Stimulated activated CD4-positive, alpha-beta T cell treated with anti-CD3 and anti-CD28 coated beads, Interleukin-12 subunit alpha, Interleukin-12 subunit beta, amount 100 ng/mL, for 4 hours (primary cell): ENCODE data around the gene THSD4.
"Not testable (repeated sequence)": the region's sequence is repeated elsewhere in the genome, so short reads cannot be mapped to it uniquely, and the experiment has no call there.

Experiments used
- DNase-seq: peaks from one replicate; pipeline ENCODE4 v3.0.0-alpha.2; 2020

THSD4 gene

GRCh38 chr15:71396536-71397125, 281.4 kb downstream of the THSD4 start:
- DNase-seq, result no peak

GRCh38 chr15:71397377-71397776, 282.1 kb downstream of the THSD4 start:
- no peak for DNase-seq

- no peak for DNase-seq
Observed at GRCh38 chr15:71400294-71400693, 285.0 kb downstream of the THSD4 start.

GRCh38 chr15:71401728-71402127, 286.5 kb downstream of the THSD4 start:
- not testable (repeated sequence) for DNase-seq

- no peak for DNase-seq
Observed at GRCh38 chr15:71409541-71409940, 294.3 kb downstream of the THSD4 start.

- no peak for DNase-seq
Observed at GRCh38 chr15:71410347-71410746, 295.1 kb downstream of the THSD4 start.

GRCh38 chr15:71411538-71412482, 296.5 kb downstream of the THSD4 start:
- DNase-seq, result no peak

GRCh38 chr15:71413419-71413818, 298.1 kb downstream of the THSD4 start:
- no peak for DNase-seq

- no peak for DNase-seq
Observed at GRCh38 chr15:71414853-71415252, 299.6 kb downstream of the THSD4 start.

GRCh38 chr15:71422530-71423259, 307.4 kb downstream of the THSD4 start:
- no peak for DNase-seq

GRCh38 chr15:71424765-71425164, 309.5 kb downstream of the THSD4 start:
- no peak for DNase-seq

- no peak for DNase-seq
Observed at GRCh38 chr15:71425388-71425787, 310.1 kb downstream of the THSD4 start.

GRCh38 chr15:71426792-71427191, 311.5 kb downstream of the THSD4 start:
- DNase-seq, result no peak

GRCh38 chr15:71430782-71431181, 315.5 kb downstream of the THSD4 start:
- no peak for DNase-seq

- DNase-seq, result no peak
Observed at GRCh38 chr15:71431343-71432336, 316.4 kb downstream of the THSD4 start.

GRCh38 chr15:71433402-71433801, 318.1 kb downstream of the THSD4 start:
- DNase-seq, result no peak

GRCh38 chr15:71434774-71435173, 319.5 kb downstream of the THSD4 start:
- DNase-seq, result no peak

- no peak for DNase-seq
Observed at GRCh38 chr15:71435552-71435951, 320.3 kb downstream of the THSD4 start.

GRCh38 chr15:71436854-71437253, 321.6 kb downstream of the THSD4 start:
- DNase-seq, result no peak

GRCh38 chr15:71437404-71437803, 322.1 kb downstream of the THSD4 start:
- DNase-seq, result no peak

GRCh38 chr15:71437919-71438318, 322.6 kb downstream of the THSD4 start:
- no peak for DNase-seq

GRCh38 chr15:71439478-71439877, 324.2 kb downstream of the THSD4 start:
- DNase-seq, result not testable (repeated sequence)
